Non-pigmented ciliary epithelial cell (primary cell): Measurements from ENCODE around the gene VWA1.
A peak's percentile ranks its signal among the peaks of the same experiment; 100 is the strongest.

Source experiments
- DNase-seq: peaks from one replicate; pipeline ENCODE4 v3.0.0-alpha.2; 2010; ENCODE audit warnings: low read depth

VWA1 gene, protein sequence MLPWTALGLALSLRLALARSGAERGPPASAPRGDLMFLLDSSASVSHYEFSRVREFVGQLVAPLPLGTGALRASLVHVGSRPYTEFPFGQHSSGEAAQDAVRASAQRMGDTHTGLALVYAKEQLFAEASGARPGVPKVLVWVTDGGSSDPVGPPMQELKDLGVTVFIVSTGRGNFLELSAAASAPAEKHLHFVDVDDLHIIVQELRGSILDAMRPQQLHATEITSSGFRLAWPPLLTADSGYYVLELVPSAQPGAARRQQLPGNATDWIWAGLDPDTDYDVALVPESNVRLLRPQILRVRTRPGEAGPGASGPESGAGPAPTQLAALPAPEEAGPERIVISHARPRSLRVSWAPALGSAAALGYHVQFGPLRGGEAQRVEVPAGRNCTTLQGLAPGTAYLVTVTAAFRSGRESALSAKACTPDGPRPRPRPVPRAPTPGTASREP

DNA sequence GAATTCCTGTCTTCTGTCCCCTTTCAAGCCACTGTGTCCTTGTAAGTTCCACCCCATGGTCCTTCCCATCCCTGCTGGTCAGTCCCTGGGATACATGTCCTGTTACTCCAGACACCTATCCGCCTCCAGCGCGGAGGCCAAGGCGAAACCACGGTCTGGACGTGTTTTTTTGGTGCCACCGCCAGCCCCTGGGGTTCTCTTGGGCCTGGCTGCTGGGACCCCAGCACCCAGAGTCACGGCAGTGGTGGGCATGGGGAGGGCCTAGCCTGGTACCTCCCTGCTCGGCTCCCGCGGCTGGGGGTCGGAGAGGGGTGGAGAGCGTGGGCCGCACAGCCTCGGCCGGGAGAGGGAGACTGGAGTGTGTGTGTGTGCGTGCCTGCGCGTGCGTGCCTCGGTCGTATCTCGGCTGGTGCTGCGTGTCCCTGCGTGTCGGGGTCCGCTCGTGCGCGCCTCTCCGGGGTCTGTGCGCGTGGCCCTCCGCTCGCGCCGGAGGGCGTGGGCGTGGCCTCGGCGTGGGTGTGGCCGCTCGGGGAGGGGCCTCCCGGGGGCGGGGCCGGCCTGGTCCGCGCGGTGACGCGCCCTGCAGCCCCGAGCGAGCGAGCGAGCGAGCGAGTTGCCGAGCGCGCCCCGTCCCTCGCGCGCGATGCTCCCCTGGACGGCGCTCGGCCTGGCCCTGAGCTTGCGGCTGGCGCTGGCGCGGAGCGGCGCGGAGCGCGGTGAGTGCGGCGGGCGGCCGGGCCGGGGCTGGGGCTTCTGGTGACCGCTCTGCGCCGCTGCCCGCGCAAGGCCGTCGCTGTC lies at the start of gene VWA1:
VWA1 (plus strand) TSS at position 585 of the 798 bp plus-strand sequence; CDS start at position 644, 59 bp downstream.
- DNase-seq, result no peak

GRCh38 chr1:1385931-1386330 lies 49.6 kb upstream of the VWA1 start:
- no peak for DNase-seq

DNA sequence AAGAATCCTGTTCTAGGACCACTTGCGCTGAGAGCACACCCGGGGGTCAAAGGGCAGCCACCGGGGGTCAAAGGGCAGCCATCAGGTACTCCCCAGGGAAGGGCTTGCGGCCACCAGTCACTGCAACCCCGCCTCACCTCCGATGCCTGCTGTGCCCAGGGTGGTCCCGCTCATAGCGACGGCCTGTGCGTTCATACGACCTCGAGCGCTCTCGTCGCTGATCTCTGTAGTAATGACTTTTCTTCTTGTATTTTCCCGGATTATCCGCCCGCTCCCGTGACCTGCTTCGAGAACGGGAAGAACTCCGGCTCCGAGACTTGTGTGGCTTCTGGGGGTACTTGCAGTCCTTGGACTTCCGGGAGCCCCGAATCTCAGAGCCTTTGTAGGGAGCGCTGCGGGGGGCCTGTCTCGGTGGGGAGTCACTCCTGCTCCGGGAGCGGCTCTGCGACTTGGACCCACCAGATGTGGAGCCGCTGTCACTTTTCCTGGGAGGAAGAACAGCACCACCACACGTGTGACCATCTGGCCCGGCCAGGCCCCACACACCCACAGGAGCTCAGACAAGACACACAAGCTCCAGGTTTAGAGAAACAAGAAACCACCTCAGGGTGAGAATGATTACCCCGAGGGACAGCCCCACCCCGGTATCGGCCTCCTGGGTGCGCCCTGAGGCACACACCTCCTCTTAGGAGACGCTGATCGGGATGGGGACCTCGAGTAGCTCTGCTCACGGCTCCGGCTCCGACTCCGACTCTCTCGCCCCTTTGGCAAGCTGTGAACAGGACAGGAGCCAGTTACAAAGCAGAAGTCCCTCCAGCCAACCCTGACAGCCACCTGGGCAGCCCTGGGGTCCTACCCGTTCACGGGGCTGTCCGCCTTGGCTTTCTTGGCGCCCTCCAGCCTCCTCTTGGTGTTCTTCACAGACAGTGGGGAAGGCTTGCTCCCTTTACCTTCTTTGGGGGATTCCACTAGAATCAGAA lies 48.1 kb upstream of the VWA1 start:
- no peak for DNase-seq

- DNase-seq, result no peak
Observed at GRCh38 chr1:1388078-1388472, 47.4 kb upstream of the VWA1 start.

GRCh38 chr1:1390675-1391074 lies 44.8 kb upstream of the VWA1 start:
- no peak for DNase-seq

DNA sequence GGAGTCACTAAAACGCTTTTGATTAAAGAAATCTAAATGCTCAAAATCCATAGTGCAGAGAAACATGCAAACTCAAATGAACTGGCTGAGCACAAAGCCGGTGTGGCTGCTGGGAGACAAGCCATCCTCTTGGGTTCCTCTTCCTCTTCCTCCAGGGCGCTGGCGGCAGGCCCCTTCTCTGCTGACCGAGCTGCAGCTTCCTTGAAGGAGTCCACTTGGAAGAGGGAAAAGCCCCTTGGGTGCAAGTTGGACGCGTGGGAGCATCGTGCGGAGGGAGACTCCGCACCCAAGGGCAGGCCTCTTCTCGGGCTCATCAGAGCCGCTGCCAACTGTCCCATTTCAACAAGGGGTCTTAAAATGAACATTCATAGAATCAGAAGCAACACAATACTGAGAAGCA lies 44.3 kb upstream of the VWA1 start:
- DNase-seq, result no peak

- no peak for DNase-seq
Observed at GRCh38 chr1:1393014-1393413, 42.5 kb upstream of the VWA1 start.

GRCh38 chr1:1393428-1393827 lies 42.1 kb upstream of the VWA1 start:
- no peak for DNase-seq

DNA sequence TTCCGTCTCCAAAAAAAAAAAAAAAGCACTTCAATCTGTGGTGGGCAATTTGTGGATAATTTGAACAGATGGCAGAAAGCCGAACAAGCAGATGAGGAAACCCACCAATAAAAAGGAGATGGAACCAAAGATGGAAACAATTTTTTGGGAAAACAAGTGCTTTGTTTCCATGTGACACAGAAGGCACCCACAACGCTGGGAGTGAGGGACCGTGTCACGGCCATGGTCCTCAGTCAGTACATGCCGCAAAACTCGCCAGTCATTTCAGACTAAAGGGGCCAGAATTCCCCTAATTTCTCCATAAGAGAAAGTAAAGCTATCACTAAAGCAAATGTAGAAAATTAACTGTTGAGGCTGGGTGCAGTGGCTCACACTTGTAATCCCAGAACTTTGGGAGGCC lies 41.4 kb upstream of the VWA1 start:
- no peak for DNase-seq

DNA sequence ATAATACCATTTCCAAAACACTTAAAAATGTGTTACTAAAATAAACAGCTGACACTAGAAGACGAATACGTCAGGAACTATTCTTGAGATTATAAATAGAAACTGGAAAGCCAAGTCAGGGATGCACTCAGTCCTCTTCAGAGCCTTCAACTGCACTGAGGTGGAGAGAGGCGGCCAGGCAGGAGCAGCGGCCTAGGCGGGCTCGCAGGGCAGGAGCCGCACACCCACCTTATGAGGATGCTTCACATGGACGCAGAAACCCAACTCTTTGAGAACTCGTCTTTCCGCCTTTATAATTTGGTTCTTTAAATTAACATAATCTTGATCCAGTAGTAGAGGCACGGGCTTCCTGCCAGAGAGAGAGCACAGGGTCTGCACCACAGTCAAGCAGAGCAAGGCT lies 40.3 kb upstream of the VWA1 start:
- DNase-seq, result no peak

DNA sequence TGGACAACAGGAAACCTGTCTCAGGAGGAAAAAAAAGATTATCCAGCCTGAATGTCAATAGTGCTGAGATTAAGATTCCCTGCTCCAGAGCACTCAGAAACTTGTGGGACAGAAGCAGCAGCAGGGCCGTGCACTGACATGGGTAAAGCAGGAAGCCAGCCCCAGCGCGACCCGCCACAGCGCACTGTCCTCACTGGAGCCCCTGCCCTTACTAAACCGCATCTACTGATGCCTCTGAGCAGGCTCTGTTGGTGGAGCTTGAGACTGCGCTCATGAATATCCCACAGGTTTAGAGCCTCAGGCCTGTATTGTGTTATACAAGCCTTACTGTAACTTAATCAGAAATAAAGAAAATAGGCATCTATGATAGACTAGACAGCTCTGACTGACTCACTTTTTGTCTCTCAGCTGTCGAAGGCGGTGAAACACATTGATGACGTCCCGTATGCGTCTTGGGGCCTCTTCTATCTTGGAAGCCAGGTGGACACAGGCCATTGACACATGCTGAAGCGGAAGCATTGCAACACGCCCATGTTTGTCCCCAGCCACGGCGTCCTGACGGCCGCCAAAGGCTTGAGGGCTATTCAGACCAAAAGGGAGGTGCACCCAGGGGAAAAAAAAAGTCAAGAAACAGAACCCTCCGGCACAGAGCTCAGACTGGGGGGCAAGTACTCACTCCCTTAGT lies 37.5 kb upstream of the VWA1 start:
- DNase-seq, result no peak

DNA sequence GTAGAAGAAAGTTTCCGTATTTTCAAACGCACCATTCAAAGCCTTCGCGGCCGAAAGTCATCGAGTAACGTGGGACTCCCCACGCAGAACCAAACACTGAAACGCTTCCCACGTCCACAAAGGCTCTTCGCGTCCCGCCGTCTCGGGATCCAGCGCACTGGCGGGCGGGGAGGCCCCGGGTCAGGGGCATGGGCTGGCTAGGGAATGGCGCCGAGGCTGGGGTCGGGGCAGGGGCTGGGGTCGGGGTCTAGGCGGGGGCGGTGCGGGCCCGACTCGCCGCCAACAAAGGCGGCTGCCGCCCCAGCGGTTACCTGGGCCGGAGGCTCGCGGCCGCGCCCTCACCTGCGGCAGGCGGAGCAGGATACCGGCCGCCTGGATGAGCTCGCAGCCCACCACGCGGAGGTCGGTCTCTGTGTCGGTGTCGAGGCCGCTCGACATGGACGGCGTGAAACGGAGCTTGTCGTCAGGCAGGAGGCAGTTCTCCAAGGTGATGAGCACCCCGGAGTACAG lies 36.8 kb upstream of the VWA1 start:
- no peak for DNase-seq

DNA sequence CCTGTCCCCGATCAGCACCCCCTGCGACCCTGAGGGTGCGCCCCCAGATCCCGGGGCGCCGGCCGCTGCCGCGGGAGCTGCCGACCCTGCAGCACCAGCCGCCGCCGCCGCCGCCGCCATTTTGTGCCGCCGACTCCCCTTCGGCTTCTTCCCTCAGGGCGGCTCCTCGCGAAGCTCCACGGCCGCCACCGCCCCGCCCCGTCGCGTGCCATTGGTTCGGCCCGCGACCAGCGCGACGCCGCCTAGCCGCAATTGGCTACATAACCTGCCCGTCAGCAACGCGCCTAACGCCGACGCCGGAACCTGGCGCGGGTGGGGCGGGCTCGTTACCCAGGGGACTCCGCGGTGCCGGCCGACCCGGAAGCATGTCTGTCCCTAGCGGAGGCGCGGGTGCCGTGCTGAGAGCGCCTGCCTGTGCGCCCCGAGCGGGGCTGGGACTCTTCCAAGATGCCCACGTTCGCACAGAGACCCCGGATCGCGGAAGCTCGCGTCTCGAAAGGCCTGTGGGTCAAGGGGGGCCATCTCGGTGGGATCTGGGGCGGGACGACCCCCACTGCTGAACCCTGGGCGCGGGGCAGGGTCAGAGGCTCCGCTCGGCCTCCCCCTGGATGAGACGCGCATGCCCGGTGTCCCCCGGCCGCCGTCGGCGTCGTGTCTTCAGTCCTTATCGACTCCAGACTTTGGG lies 36.2 kb upstream of the VWA1 start, which contains the start of gene CCNL2:
CCNL2 (minus strand) TSS at position 149 of the 685 bp plus-strand sequence; CDS start at position 120, 29 bp downstream.
- peak; percentile 89 for DNase-seq

DNA sequence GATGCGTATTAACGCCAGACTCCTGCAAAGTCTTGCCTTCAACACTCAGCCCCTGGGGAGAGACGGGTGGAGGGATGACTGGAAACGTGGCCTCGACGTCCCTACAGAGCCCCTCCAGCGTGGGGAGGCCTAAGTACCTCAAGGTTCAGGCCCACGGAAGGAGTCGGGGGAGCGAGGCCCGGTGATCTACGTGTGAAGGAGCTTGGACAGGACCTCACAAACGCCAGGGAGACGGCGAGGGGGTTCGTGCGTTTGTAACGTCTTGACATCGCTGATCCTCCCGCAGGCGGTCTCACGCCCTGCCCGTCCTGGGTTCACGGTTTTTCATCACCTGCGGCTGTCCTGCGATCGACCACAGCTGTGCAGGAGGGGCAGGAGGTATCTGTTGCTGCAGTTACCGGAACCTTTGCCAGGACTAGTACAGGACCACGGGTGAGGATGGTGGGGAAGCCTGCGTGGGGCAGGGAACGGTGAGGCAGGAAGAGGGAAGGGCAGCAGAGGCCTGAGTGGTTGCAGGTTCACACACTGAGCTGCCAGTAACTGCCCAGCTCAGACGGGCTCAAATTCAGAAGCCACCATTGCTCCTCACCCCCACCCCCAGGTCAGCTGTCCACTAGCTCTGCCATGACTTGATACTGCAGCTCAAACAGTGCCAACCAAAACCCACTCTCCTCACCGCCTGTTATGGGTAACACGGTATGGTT lies 35.5 kb upstream of the VWA1 start:
- DNase-seq, result no peak

DNA sequence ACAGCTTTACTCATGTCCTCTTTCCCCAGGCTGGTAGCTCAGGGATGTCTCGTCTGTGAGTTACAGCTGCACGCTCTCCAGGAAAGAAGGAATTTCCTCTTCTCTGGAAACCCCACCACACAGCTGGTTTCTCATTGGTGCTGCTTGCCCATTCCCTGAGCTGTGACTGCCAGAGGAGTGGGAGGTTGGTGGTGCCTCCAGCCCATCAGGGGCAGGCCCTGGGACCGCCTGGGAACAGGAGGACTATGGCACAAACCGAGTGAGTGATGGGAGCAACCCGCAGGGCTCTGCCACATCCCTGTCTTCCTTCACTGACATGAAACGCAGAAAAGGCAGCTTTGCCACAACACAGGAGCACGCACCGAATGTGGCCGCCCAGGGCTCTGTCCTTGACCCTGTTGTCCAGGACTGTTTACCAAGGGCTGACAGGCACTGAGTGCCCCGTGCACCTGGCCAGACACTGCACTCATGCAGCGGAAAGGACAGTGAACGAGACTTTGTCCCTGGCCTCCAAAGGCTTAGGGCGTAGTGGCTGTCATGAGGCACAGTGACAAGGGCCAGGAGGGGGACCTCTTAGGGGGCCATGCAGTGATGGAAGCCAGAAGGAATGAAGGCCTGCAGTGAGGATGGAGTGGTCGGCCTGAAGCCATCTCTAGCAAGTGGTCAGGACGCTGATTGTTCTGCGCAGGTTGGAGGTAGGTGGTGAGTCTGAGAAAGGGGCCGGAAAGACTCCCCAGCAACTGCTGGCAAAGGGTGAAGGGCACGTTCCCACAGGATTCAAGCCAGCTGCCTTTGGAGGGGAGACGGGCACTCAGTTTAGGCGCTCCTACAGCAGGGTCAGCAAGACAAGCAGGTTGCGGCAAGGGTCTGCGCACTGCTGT lies 34.7 kb upstream of the VWA1 start:
- DNase-seq, result no peak

DNA sequence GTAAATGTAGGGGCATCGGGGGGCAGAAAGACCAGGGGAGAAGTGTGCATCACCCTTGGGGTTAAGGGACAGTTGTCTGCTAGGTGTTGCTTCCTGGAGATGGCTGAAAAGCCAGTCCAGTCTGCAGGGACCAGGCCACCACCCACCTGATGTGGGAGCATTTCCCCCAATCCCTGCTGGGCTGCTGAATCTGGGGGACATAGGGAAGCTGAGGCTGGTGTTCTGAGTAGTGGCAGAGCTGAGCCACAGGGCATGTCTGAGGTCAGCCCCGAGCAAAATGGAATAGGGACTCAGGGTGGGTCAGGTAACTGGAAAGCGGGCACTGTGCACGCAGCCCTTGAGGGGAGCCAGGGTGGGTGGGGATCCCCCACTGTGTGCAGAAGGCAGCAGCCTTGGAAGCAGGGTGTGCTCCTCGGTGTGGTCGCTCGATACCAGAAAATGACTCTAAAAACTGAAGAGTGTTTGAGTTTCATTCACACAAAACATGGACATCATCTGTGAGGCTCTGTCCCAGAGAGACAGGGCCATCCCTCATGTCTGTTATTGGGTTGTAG lies 34.0 kb upstream of the VWA1 start:
- DNase-seq, result no peak

DNA sequence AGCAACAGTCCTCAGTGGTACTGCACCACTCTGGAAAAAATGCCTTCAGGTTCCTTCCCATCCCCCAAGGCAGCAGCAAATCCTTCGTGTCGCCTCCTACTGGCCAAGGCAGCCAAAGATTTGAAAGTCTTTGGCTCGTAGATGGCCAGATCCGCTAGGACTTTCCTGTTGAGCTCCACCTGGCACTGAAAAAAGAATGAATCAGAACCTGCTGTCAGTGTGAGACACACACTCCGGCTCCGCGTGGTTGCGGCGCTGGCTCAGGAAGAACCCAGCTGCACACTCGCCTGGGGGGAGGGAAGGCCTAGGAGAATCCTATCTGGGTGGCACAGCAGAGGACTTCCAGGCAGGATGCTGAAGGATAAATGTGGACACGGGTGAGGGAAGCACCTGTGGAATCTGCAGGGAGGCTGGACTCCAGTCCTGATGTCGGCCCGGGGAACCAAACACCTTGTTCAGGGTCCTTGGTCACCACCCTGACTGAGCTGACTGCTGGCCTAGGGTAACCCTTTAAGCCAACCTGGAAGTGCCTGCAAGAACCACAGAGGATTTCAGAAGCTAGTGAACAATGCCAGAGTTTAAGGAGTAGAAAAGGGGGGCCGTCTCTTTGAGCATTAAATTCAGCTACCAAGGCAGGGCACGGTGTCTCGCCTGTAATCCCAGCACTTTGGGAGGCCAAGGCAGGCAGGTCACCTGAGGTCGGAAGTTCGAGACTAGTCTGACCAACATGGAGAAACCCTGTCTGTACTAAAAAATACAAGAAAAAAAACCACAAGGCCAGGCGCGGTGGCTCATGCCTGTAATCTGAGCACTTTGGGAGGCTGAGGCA lies 33.2 kb upstream of the VWA1 start:
- DNase-seq, result no peak
